ENCODE data around the gene DISC1.

DNA sequence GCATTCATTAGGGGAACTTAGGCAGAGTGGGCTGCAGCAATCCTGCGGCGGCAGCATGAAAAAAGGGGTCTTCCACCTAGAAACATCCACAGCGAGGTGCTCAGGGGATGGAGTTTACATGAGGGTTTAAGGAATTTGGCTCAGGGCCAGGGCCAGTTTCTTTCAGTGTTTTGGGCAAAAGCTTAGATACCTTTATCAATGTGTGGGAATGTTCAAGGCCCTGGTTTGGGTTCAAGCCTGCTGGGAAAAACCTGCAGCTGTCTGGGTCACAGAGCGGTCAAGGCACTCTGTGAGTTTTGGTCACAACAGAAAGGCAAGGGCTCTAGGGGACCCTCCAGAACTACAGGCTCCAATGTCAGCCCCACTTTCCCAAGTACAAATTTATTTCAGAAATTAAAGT, 230.3 kb downstream of the DISC1 start:
- TF ChIP-seq CTCF (IDR thresholded peaks at IDR 0.05; ENCODE audit: insufficient read depth, low read length, poor library complexity, severe bottlenecking) (no peak), EZH2phosphoT487 (conservative IDR thresholded peaks at IDR 0.05; ENCODE audit: low read length) (no peak)
